ENCODE measurements around the gene NRROS. TPM values are rescaled to one million over a fixed set of nuclear protein-coding genes. Genes with fewer than 3 reads are reported as not detected.
"Not testable (repeated sequence)": the region's sequence is repeated elsewhere in the genome, so short reads cannot be mapped to it uniquely, and the experiment has no call there.

Gene NRROS
- total RNA-seq, 4 donors from 2014 or later, result 2.5 to 3.7 TPM; not detected in 2

- intact Hi-C loops (cut with DNase I; ENCODE audit: low total_unique reads), result no loop called here
- Histone ChIP-seq H3K27me3 (peaks cover 19% of the 10 kb centered on the region), H3K36me3 (no peaks in the 10 kb centered on the region), H3K27ac (no peak overlapping the region), H3K4me3 (no peak overlapping the region), H3K9me3 (no peaks in the 10 kb centered on the region), H3K4me1 (peaks cover 7 to 30% (median 9%) of the 10 kb centered on the region in 4 donors)
- no peak for DNase-seq
- in situ Hi-C loops (cut with MboI; ENCODE audit: low pct_ligation_motif_present in 1 of 4, low pct_unique_long_range_greater_than_20kb in 1 of 4, low sequenced_read_pairs in 3 of 4), result no loop called here
- WGBS, 2 donors (ENCODE audit: low coverage in 1 of 2), result 81 to 83% methylated on average over 7 to 19 of the region's 20 CpGs
- TF ChIP-seq POLR2A (IDR thresholded peaks at IDR 0.05), result no peak
- no peak for TF ChIP-seq EP300 (IDR thresholded peaks at IDR 0.05; ENCODE audit: low read depth)
Observed at GRCh38 chr3:196636369-196637349, 2.8 kb upstream of the NRROS start.

GRCh38 chr3:196637941-196638340 is 1.6 kb upstream of the NRROS start:
- DNase-seq; in situ Hi-C loops (cut with MboI; ENCODE audit: low pct_ligation_motif_present in 1 of 4, low pct_unique_long_range_greater_than_20kb in 1 of 4, low sequenced_read_pairs in 3 of 4); H3K9me3 ChIP-seq; H3K36me3 ChIP-seq; H3K27ac ChIP-seq; intact Hi-C loops (cut with DNase I; ENCODE audit: low total_unique reads); H3K4me3 ChIP-seq: not testable (repeated sequence)
- peaks cover 2 to 26% (median 5%) of the 10 kb centered on the region in 4 donors for H3K4me1 ChIP-seq
- H3K27me3 ChIP-seq, result peaks cover 19% of the 10 kb centered on the region
- 91 to 93% methylated on average over 2 to 4 of the region's 4 CpGs for WGBS, 2 donors (ENCODE audit: low coverage in 1 of 2)

- in situ Hi-C loops (cut with MboI; ENCODE audit: low pct_ligation_motif_present in 1 of 4, low pct_unique_long_range_greater_than_20kb in 1 of 4, low sequenced_read_pairs in 3 of 4), result no loop called here
- H3K27ac ChIP-seq, result peak overlapping the region; percentile 63 to 72 (median 70)
- no peaks in the 10 kb centered on the region for H3K9me3 ChIP-seq
- peaks cover 19% of the 10 kb centered on the region for H3K27me3 ChIP-seq
- H3K36me3 ChIP-seq, result no peaks in the 10 kb centered on the region
- 33% methylated on average over 19 of the region's 19 CpGs; no CpG with 5 or more reads in 1 of the 2 donors for WGBS, 2 donors (ENCODE audit: low coverage in 1 of 2)
- H3K4me1 ChIP-seq, result peaks cover 0 to 20% (median 3%) of the 10 kb centered on the region in 4 donors
- H3K4me3 ChIP-seq, result peak overlapping the region in 3 of 4 donors; percentile 28 to 56 (median 47)
- TF ChIP-seq CTCF (IDR thresholded peaks at IDR 0.05) (no peak), EP300 (IDR thresholded peaks at IDR 0.05; ENCODE audit: low read depth) (no peak), POLR2AphosphoS5 (IDR thresholded peaks at IDR 0.05) (no peak), POLR2A (IDR thresholded peaks at IDR 0.05) (no peak)
- intact Hi-C loops (cut with DNase I; ENCODE audit: low total_unique reads), result no loop called here
- DNase-seq, result no peak
Observed at GRCh38 chr3:196638861-196639482, 522 bp upstream of the NRROS start.

GRCh38 chr3:196640297-196641018 is 964 bp downstream of the NRROS start:
- intact Hi-C loops (cut with DNase I; ENCODE audit: low total_unique reads) (no loop called here), in situ Hi-C loops (cut with MboI; ENCODE audit: low pct_ligation_motif_present in 1 of 4, low pct_unique_long_range_greater_than_20kb in 1 of 4, low sequenced_read_pairs in 3 of 4) (no loop called here)
- DNase-seq, result no peak
- no peaks in the 10 kb centered on the region for H3K36me3 ChIP-seq
- peak overlapping the region in 3 of 4 donors; percentile 28 to 56 (median 47) for H3K4me3 ChIP-seq
- peaks cover 19% of the 10 kb centered on the region for H3K27me3 ChIP-seq
- no peak for TF ChIP-seq POLR2AphosphoS5 (IDR thresholded peaks at IDR 0.05)
- TF ChIP-seq POLR2A (IDR thresholded peaks at IDR 0.05), result no peak
- TF ChIP-seq CTCF (IDR thresholded peaks at IDR 0.05), result no peak
- TF ChIP-seq EP300 (IDR thresholded peaks at IDR 0.05; ENCODE audit: low read depth), result no peak
- H3K9me3 ChIP-seq, result no peaks in the 10 kb centered on the region
- H3K4me1 ChIP-seq, result peaks cover 0 to 20% (median 3%) of the 10 kb centered on the region in 4 donors
- WGBS, 2 donors (ENCODE audit: low coverage in 1 of 2), result 61 to 92% methylated on average over 2 to 24 of the region's 24 CpGs
- peak overlapping the region; percentile 63 to 72 (median 70) for H3K27ac ChIP-seq
